NOMO-1 (cell line): ENCODE measurements around the gene IL1RAP.
A peak's percentile ranks its signal among the peaks of the same experiment; 100 is the strongest.

ENCODE experiments used
- DNase-seq, 2 experiments: peaks; one replicate each; lab custom pipeline; 2025; ENCODE audit not compliant: unreplicated experiment in 2 of 2; lab: John Stamatoyannopoulos, UW

The IL1RAP gene

DNA sequence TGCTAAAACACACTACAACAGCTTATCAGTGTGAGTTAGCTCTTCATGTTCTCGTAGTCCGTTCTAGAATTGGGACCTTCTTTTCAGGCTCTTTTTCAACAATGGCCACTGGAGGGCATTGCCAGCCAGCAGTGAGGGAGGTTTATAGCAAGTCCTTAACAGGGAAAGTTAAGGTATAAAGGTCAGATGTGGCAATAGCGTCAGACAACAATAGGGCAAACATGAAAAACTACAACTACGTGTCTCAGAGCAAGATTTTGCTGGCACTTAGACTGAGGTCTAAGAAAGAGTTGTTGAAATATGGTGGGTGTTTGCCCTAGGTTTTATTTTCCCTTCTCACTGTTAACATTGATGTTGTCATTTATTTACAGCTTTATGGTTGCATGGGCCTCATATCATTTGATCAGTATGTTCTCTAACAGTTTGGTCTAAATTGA lies 187.2 kb downstream of the IL1RAP start:
- peak; percentile 54 to 87 for DNase-seq

DNA sequence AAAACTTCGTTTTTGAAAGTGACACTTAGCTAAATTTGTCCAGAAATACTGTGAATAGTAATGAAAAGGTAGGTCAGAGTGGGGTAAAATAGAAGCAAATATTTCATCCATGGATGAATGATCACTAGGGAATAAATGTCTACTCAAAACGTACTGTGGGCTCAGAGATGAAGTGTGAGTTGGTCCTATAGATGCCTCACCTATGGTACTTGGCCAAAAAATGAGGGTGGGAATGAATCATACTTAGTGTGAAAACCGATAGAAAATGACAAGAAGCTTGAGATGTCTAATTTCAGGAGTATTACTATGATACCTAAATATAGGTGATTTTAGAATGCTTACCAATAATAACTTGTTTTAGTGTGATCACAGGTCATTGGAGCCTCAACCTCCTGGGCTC lies 192.7 kb downstream of the IL1RAP start:
- DNase-seq, result no peak
